HEK293 (cell line): ENCODE data around the gene DENND11.
A peak's percentile ranks its signal among the peaks of the same experiment; 100 is the strongest.
"Not testable (repeated sequence)": the region's sequence is repeated elsewhere in the genome, so short reads cannot be mapped to it uniquely, and the experiment has no call there.

Experiments used
- CTCF ChIA-PET: fragments of 350-600 bp; formaldehyde crosslinking; extraction: SDS; loops from one replicate; lab custom pipeline; 2021; ENCODE audit warnings: antibody characterized with exemption; lab: Yijun Ruan, JAX
- POLR2A ChIA-PET: fragments of 300-600 bp; formaldehyde crosslinking; extraction: SDS; loops from one replicate; lab custom pipeline; 2020; ENCODE audit warnings: antibody characterized with exemption, inconsistent platforms; lab: Yijun Ruan, JAX
- H3K27ac ChIP-seq: fragments of 200-500 bp; sonication (Bioruptor generic); 2 replicates; pipeline ENCODE4 v1.5.1; 2014; ENCODE audit warnings: low read depth, low read length, control low read depth, inconsistent platforms; ENCODE audit errors: extremely low read depth
- H3K36me3 ChIP-seq, 2 experiments: fragments of 200-500 bp in 1 of 2; sonication (Bioruptor generic) in 1 of 2; 1 replicate in 1 of 2; 2 replicates in 1 of 2; pipeline ENCODE4 v1.5.1; 2014 to 2017; ENCODE audit warnings: inconsistent platforms in 2 of 2, low read length in 2 of 2; ENCODE audit not compliant: control insufficient read depth in 2 of 2, insufficient read depth in 1 of 2
- H3K4me1 ChIP-seq: fragments of 200-500 bp; sonication (Bioruptor generic); 2 replicates; pipeline ENCODE4 v1.5.1; 2014; ENCODE audit warnings: mild to moderate bottlenecking, low read length, inconsistent platforms; ENCODE audit not compliant: control insufficient read depth, insufficient read depth
- H3K4me3 ChIP-seq: 2 replicates; pipeline ENCODE4 v1.5.1; 2011; ENCODE audit warnings: low read depth, mild to moderate bottlenecking, control low read depth, low read length, moderate library complexity
- H3K9me3 ChIP-seq: fragments of 200-500 bp; sonication (Bioruptor generic); 2 replicates; pipeline ENCODE4 v1.5.1; 2014; ENCODE audit warnings: low read depth, low read length, inconsistent platforms; ENCODE audit not compliant: control insufficient read depth, insufficient read depth
- EGR2 ChIP-seq: fragments of 450-650 bp; formaldehyde crosslinking; IDR thresholded peaks from 2 replicates; pipeline ENCODE4 v1.5.1; 2016; ENCODE audit warnings: low read depth, missing biosample characterization, missing genetic modification characterization
- GLIS2 ChIP-seq: fragments of 450-650 bp; formaldehyde crosslinking; IDR thresholded peaks from 2 replicates; pipeline ENCODE4 v1.5.1; 2016; ENCODE audit warnings: missing biosample characterization, missing genetic modification characterization
- HOXD13 ChIP-seq: sonication (generic); formaldehyde crosslinking; IDR thresholded peaks from 2 replicates; pipeline ENCODE4 v1.8.0; 2022; ENCODE audit warnings: missing genetic modification reagents, borderline replicate concordance
- KLF1 ChIP-seq: fragments of 450-650 bp; formaldehyde crosslinking; IDR thresholded peaks from 2 replicates; pipeline ENCODE4 v1.5.1; 2016; ENCODE audit warnings: missing biosample characterization, missing genetic modification characterization
- OVOL3 ChIP-seq: fragments of 450-650 bp; formaldehyde crosslinking; IDR thresholded peaks from 2 replicates; pipeline ENCODE4 v1.5.1; 2016; ENCODE audit warnings: missing biosample characterization, missing genetic modification characterization
- ZBTB8A ChIP-seq: fragments of 450-650 bp; formaldehyde crosslinking; IDR thresholded peaks from 2 replicates; pipeline ENCODE4 v1.5.1; 2016; ENCODE audit warnings: missing biosample characterization, missing genetic modification characterization
- ZNF133 ChIP-seq: fragments of 450-650 bp; formaldehyde crosslinking; IDR thresholded peaks from 2 replicates; pipeline ENCODE4 v1.5.1; 2016; ENCODE audit warnings: missing biosample characterization, missing genetic modification characterization
- ZNF146 ChIP-seq: fragments of 450-650 bp; formaldehyde crosslinking; IDR thresholded peaks from 2 replicates; pipeline ENCODE4 v1.5.1; 2016; ENCODE audit warnings: missing biosample characterization, missing genetic modification characterization
- ZNF174 ChIP-seq: fragments of 450-650 bp; formaldehyde crosslinking; IDR thresholded peaks from 2 replicates; pipeline ENCODE4 v1.5.0; 2017; ENCODE audit warnings: missing biosample characterization, mild to moderate bottlenecking, missing genetic modification characterization
- ZNF221 ChIP-seq: fragments of 450-650 bp; formaldehyde crosslinking; IDR thresholded peaks from 2 replicates; pipeline ENCODE4 v1.5.1; 2017; ENCODE audit warnings: missing biosample characterization, missing genetic modification characterization, borderline replicate concordance
- ZNF302 ChIP-seq: fragments of 450-650 bp; formaldehyde crosslinking; IDR thresholded peaks from 2 replicates; pipeline ENCODE4 v1.5.1; 2016; ENCODE audit warnings: missing biosample characterization, missing genetic modification characterization, low read depth
- ZNF423 ChIP-seq: fragments of 450-650 bp; formaldehyde crosslinking; IDR thresholded peaks from 2 replicates; pipeline ENCODE4 v1.5.1; 2016; ENCODE audit warnings: missing biosample characterization, missing genetic modification characterization
- ZNF521 ChIP-seq: fragments of 450-650 bp; formaldehyde crosslinking; IDR thresholded peaks from 2 replicates; pipeline ENCODE4 v1.5.1; 2017; ENCODE audit warnings: missing biosample characterization, mild to moderate bottlenecking, missing genetic modification characterization
- ZNF558 ChIP-seq: fragments of 450-650 bp; formaldehyde crosslinking; IDR thresholded peaks from 2 replicates; pipeline ENCODE4 v1.5.1; 2016; ENCODE audit warnings: missing biosample characterization, missing genetic modification characterization
- ZNF561 ChIP-seq: fragments of 450-650 bp; IDR thresholded peaks from 2 replicates; pipeline ENCODE4 v1.5.1; 2018; ENCODE audit warnings: missing biosample characterization, missing genetic modification characterization, borderline replicate concordance
- ZNF585B ChIP-seq: fragments of 450-650 bp; formaldehyde crosslinking; IDR thresholded peaks from 2 replicates; pipeline ENCODE4 v1.5.1; 2016; ENCODE audit warnings: missing biosample characterization, missing genetic modification characterization
- TF ChIP-seq, protein P1 (sequence below): fragments of 450-650 bp; formaldehyde crosslinking; IDR thresholded peaks from 2 replicates; pipeline ENCODE4 v1.5.1; 2016; ENCODE audit warnings: missing biosample characterization, missing genetic modification characterization, low read depth
- TF ChIP-seq, protein P2 (sequence below): fragments of 450-650 bp; formaldehyde crosslinking; IDR thresholded peaks from 2 replicates; pipeline ENCODE4 v1.5.1; 2016; ENCODE audit warnings: missing biosample characterization, missing genetic modification characterization
- TF ChIP-seq, protein P3 (sequence below): fragments of 450-650 bp; formaldehyde crosslinking; IDR thresholded peaks from 2 replicates; pipeline ENCODE4 v1.5.1; 2016; ENCODE audit warnings: missing biosample characterization, missing genetic modification characterization
- TF ChIP-seq, protein P4 (sequence below): fragments of 450-650 bp; formaldehyde crosslinking; IDR thresholded peaks from 2 replicates; pipeline ENCODE4 v1.5.1; 2017; ENCODE audit warnings: missing biosample characterization, missing genetic modification characterization
- TF ChIP-seq, protein P5 (sequence below): fragments of 450-650 bp; formaldehyde crosslinking; IDR thresholded peaks from 2 replicates; pipeline ENCODE4 v1.5.1; 2016; ENCODE audit warnings: missing biosample characterization, missing genetic modification characterization

The DENND11 gene

DNA sequence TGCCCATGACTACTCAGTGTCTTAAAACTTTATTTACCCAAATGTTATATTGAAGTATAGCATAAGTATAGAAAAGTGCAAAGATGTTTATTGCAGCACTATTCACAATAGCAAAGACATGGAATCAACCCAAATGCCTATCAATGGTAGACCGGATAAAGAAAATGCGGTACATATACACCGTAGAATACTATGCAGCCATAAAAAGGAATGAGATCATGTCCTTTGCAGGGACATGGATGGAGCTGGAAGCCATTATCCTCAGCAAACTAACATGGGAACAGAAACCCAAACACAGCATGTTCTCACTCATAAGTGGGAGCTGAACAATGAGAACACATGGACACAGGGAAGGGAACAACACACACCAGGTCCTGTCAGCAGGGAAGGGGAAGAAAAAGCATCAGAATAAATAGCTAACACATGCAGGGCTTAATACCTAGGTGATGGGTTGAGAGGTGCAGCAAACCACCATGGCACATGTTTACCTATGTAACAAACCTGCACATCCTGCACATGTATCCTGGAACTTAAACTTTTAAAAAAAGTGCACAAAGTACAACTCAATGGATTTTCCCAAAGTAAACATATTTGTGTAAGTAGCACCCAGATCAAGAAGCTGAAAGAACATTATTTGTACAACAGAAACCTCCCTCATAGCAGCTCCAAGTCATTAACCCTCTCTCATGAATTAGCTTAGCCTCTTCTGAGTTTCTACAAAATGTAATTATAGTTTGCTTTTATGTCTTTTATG lies 12.7 kb downstream of the DENND11 start:
- not testable (repeated sequence) for H3K9me3 ChIP-seq, H3K4me3 ChIP-seq, H3K27ac ChIP-seq, H3K4me1 ChIP-seq
- POLR2A ChIA-PET, result interaction anchor here (1.1 kb wide), 1 partner anchor 11 kb away, joined by 5 read pairs; no protein-coding TSS in a partner anchor
- peak; percentile 88 for TF ChIP-seq ZNF146
- CTCF ChIA-PET, result interaction anchor here (1.7 kb wide), 1 partner anchor 48 kb away, joined by 4 read pairs; the partner anchor contains the start of gene SSBP1
- H3K36me3 ChIP-seq, result peaks cover 0 to 16% of the 10 kb centered on the region in 2 experiments; a peak in 1 of 3 replicates

DNA sequence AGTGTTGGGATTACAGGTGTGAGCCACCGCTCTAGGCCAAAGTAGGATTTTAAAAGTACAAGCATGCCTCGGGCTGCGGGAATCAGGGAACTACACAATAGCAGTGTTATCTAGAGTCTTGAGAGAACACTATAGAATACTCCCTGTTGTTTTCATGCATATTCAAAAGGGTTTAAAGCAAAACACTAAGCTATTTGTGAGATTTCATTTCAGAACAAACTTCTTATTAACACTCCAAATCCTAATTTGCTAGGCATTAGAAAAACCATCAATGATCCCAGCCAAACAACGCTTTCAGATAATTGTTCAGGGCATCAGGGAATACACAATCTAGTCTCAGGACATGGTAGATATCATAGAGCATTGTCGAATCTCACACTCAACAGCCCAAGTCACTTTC lies 13.9 kb downstream of the DENND11 start:
- ChIA-PET POLR2A (interaction anchor here (0.7 kb wide), 2 partner anchors 50 to 330 kb away, joined by 3 to 4 read pairs; partner anchors contain the start of gene SSBP1), CTCF (interaction anchor here (0.6 kb wide), 1 partner anchor 9 kb away, joined by 3 read pairs; no protein-coding TSS in a partner anchor)
- H3K4me3 ChIP-seq, result no peak overlapping the region
- H3K9me3 ChIP-seq, result no peaks in the 10 kb centered on the region
- TF ChIP-seq, protein P1, sequence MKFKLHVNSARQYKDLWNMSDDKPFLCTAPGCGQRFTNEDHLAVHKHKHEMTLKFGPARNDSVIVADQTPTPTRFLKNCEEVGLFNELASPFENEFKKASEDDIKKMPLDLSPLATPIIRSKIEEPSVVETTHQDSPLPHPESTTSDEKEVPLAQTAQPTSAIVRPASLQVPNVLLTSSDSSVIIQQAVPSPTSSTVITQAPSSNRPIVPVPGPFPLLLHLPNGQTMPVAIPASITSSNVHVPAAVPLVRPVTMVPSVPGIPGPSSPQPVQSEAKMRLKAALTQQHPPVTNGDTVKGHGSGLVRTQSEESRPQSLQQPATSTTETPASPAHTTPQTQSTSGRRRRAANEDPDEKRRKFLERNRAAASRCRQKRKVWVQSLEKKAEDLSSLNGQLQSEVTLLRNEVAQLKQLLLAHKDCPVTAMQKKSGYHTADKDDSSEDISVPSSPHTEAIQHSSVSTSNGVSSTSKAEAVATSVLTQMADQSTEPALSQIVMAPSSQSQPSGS, result no peak
- TF ChIP-seq KLF1 (no peak), ZBTB8A (tag by site-specific recombination) (no peak), GLIS2 (no peak), ZNF423 (tag by site-specific recombination) (no peak), HOXD13 (CRISPR knock-in tag) (no peak), ZNF585B (tag by site-specific recombination) (no peak), ZNF521 (no peak), ZNF558 (tag by site-specific recombination) (no peak), EGR2 (tag by site-specific recombination) (no peak), ZNF561 (tag by site-specific recombination) (no peak), OVOL3 (tag by site-specific recombination) (no peak), ZNF133 (no peak), ZNF221 (tag by site-specific recombination) (no peak), ZNF302 (tag by site-specific recombination) (no peak), ZNF174 (tag by site-specific recombination) (no peak)
- TF ChIP-seq, protein P2, sequence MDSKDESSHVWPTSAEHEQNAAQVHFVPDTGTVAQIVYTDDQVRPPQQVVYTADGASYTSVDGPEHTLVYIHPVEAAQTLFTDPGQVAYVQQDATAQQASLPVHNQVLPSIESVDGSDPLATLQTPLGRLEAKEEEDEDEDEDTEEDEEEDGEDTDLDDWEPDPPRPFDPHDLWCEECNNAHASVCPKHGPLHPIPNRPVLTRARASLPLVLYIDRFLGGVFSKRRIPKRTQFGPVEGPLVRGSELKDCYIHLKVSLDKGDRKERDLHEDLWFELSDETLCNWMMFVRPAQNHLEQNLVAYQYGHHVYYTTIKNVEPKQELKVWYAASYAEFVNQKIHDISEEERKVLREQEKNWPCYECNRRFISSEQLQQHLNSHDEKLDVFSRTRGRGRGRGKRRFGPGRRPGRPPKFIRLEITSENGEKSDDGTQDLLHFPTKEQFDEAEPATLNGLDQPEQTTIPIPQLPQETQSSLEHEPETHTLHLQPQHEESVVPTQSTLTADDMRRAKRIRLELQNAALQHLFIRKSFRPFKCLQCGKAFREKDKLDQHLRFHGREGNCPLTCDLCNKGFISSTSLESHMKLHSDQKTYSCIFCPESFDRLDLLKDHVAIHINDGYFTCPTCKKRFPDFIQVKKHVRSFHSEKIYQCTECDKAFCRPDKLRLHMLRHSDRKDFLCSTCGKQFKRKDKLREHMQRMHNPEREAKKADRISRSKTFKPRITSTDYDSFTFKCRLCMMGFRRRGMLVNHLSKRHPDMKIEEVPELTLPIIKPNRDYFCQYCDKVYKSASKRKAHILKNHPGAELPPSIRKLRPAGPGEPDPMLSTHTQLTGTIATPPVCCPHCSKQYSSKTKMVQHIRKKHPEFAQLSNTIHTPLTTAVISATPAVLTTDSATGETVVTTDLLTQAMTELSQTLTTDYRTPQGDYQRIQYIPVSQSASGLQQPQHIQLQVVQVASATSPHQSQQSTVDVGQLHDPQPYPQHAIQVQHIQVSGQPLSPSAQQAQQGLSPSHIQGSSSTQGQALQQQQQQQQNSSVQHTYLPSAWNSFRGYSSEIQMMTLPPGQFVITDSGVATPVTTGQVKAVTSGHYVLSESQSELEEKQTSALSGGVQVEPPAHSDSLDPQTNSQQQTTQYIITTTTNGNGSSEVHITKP (tag by site-specific recombination), result no peak
- TF ChIP-seq, protein P3, sequence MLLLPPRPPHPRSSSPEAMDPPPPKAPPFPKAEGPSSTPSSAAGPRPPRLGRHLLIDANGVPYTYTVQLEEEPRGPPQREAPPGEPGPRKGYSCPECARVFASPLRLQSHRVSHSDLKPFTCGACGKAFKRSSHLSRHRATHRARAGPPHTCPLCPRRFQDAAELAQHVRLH, result no peak
- TF ChIP-seq, protein P4, sequence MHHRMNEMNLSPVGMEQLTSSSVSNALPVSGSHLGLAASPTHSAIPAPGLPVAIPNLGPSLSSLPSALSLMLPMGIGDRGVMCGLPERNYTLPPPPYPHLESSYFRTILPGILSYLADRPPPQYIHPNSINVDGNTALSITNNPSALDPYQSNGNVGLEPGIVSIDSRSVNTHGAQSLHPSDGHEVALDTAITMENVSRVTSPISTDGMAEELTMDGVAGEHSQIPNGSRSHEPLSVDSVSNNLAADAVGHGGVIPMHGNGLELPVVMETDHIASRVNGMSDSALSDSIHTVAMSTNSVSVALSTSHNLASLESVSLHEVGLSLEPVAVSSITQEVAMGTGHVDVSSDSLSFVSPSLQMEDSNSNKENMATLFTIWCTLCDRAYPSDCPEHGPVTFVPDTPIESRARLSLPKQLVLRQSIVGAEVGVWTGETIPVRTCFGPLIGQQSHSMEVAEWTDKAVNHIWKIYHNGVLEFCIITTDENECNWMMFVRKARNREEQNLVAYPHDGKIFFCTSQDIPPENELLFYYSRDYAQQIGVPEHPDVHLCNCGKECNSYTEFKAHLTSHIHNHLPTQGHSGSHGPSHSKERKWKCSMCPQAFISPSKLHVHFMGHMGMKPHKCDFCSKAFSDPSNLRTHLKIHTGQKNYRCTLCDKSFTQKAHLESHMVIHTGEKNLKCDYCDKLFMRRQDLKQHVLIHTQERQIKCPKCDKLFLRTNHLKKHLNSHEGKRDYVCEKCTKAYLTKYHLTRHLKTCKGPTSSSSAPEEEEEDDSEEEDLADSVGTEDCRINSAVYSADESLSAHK (tag by site-specific recombination), result no peak
- TF ChIP-seq, protein P5, sequence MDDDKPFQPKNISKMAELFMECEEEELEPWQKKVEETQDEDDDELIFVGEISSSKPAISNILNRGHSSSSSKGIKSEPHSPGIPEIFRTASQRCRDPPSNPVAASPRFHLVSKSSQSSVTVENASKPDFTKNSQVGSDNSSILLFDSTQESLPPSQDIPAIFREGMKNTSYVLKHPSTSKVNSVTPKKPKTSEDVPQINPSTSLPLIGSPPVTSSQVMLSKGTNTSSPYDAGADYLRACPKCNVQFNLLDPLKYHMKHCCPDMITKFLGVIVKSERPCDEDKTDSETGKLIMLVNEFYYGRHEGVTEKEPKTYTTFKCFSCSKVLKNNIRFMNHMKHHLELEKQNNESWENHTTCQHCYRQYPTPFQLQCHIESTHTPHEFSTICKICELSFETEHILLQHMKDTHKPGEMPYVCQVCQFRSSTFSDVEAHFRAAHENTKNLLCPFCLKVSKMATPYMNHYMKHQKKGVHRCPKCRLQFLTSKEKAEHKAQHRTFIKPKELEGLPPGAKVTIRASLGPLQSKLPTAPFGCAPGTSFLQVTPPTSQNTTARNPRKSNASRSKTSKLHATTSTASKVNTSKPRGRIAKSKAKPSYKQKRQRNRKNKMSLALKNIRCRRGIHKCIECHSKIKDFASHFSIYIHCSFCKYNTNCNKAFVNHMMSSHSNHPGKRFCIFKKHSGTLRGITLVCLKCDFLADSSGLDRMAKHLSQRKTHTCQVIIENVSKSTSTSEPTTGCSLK, result no peak
- H3K27ac ChIP-seq, result no peak overlapping the region
- H3K4me1 ChIP-seq, result peaks cover 4% of the 10 kb centered on the region; the same call in 1 of the 2 replicates
- peaks cover 5 to 23% of the 10 kb centered on the region in 2 experiments; a peak in 2 of 3 replicates for H3K36me3 ChIP-seq
